GM21529 (cell line): Measurements from ENCODE around the gene FARS2.

Experiments
- ATAC-seq: cut with Tn5 transposase; IDR thresholded peaks from one replicate; pipeline ENCODE4 v1.9.1; 2021; ENCODE audit not compliant: unreplicated experiment

Gene FARS2

GRCh38 chr6:5617179-5617578 is 355.9 kb downstream of the FARS2 start:
- ATAC-seq, result no peak

GRCh38 chr6:5619249-5619648 is 357.9 kb downstream of the FARS2 start:
- ATAC-seq, result peak; percentile 89

- no peak for ATAC-seq
Measured at GRCh38 chr6:5622276-5623005, 361.1 kb downstream of the FARS2 start.

- ATAC-seq, result no peak
Measured at GRCh38 chr6:5623769-5624168, 362.5 kb downstream of the FARS2 start.

- no peak for ATAC-seq
Measured at GRCh38 chr6:5624256-5624655, 362.9 kb downstream of the FARS2 start.

- ATAC-seq, result peak; percentile 93
Measured at GRCh38 chr6:5626727-5627426, 365.6 kb downstream of the FARS2 start.

GRCh38 chr6:5630636-5631035 is 369.3 kb downstream of the FARS2 start:
- no peak for ATAC-seq

- ATAC-seq, result no peak
Measured at GRCh38 chr6:5632348-5632935, 371.1 kb downstream of the FARS2 start.

- ATAC-seq, result no peak
Measured at GRCh38 chr6:5634525-5634924, 373.2 kb downstream of the FARS2 start.

- ATAC-seq, result no peak
Measured at GRCh38 chr6:5636210-5637030, 375.1 kb downstream of the FARS2 start.

GRCh38 chr6:5637714-5638113 is 376.4 kb downstream of the FARS2 start:
- ATAC-seq, result no peak

- no peak for ATAC-seq
Measured at GRCh38 chr6:5638666-5639065, 377.4 kb downstream of the FARS2 start.

- no peak for ATAC-seq
Measured at GRCh38 chr6:5639193-5639592, 377.9 kb downstream of the FARS2 start.

- no peak for ATAC-seq
Measured at GRCh38 chr6:5640614-5641013, 379.3 kb downstream of the FARS2 start.

- ATAC-seq, result no peak
Measured at GRCh38 chr6:5644523-5645185, 383.3 kb downstream of the FARS2 start.

GRCh38 chr6:5645328-5646290 is 384.3 kb downstream of the FARS2 start:
- ATAC-seq, result no peak

- no peak for ATAC-seq
Measured at GRCh38 chr6:5652406-5653137, 391.3 kb downstream of the FARS2 start.

GRCh38 chr6:5653801-5654200 is 392.5 kb downstream of the FARS2 start:
- ATAC-seq, result no peak

- no peak for ATAC-seq
Measured at GRCh38 chr6:5656226-5656625, 394.9 kb downstream of the FARS2 start.
